GM18499 (cell line): ENCODE data around the gene PROX1.

Experiments used
- ATAC-seq: cut with Tn5 transposase; IDR thresholded peaks from one replicate; pipeline ENCODE4 v1.9.1; 2021; ENCODE audit warnings: moderate number of reproducible peaks; ENCODE audit not compliant: insufficient read depth, unreplicated experiment

Gene PROX1

GRCh38 chr1:213996320-213997037, 8.7 kb downstream of the PROX1 start:
- ATAC-seq: no peak

GRCh38 chr1:213997038-213997771, 9.4 kb downstream of the PROX1 start:
- no peak for ATAC-seq

- ATAC-seq: no peak
Measured at GRCh38 chr1:213997772-213998107, 10.0 kb downstream of the PROX1 start.

GRCh38 chr1:213998785-213999184, 11.0 kb downstream of the PROX1 start:
- ATAC-seq: no peak

- ATAC-seq: no peak
Measured at GRCh38 chr1:213999732-214000131, 12.0 kb downstream of the PROX1 start.

- no peak for ATAC-seq
Measured at GRCh38 chr1:214002060-214002459, 14.3 kb downstream of the PROX1 start.

GRCh38 chr1:214002472-214002871, 14.7 kb downstream of the PROX1 start:
- no peak for ATAC-seq

- ATAC-seq: no peak
Measured at GRCh38 chr1:214003233-214003632, 15.5 kb downstream of the PROX1 start.

- no peak for ATAC-seq
Measured at GRCh38 chr1:214004014-214004413, 16.2 kb downstream of the PROX1 start.

GRCh38 chr1:214004795-214005194, 17.0 kb downstream of the PROX1 start:
- no peak for ATAC-seq

- ATAC-seq: no peak
Measured at GRCh38 chr1:214005708-214006107, 17.9 kb downstream of the PROX1 start.

- no peak for ATAC-seq
Measured at GRCh38 chr1:214006845-214007244, 19.1 kb downstream of the PROX1 start.

- no peak for ATAC-seq
Measured at GRCh38 chr1:214008347-214008746, 20.6 kb downstream of the PROX1 start.

- ATAC-seq: no peak
Measured at GRCh38 chr1:214008791-214009422, 21.1 kb downstream of the PROX1 start.

GRCh38 chr1:214009423-214010196, 21.8 kb downstream of the PROX1 start:
- ATAC-seq: no peak

GRCh38 chr1:214010197-214010573, 22.4 kb downstream of the PROX1 start:
- ATAC-seq: no peak

GRCh38 chr1:214010717-214011116, 22.9 kb downstream of the PROX1 start:
- no peak for ATAC-seq

GRCh38 chr1:214012418-214012817, 24.6 kb downstream of the PROX1 start:
- no peak for ATAC-seq

GRCh38 chr1:214013614-214014377, 26.0 kb downstream of the PROX1 start:
- no peak for ATAC-seq

GRCh38 chr1:214014730-214015129, 27.0 kb downstream of the PROX1 start:
- no peak for ATAC-seq
